K562 (cell line): ENCODE measurements around the gene DOCK4. TPM values are rescaled to one million over a fixed set of nuclear protein-coding genes. Genes with fewer than 3 reads are reported as not detected.
A peak's percentile ranks its signal among the peaks of the same experiment; 100 is the strongest.

Experiments used
- ATAC-seq: fragments of 200-7000 bp; cut with Tn5 transposase; 3 replicates; pipeline ENCODE4 v1.9.1; 2020; ENCODE audit warnings: moderate library complexity
- BruUV-seq: library from RNA; stranded (reverse); fragments of 400-500 nt; replicated peaks from 2 replicates; lab custom pipeline; 2021; lab: Mats Ljungman, UMichigan
- CTCF ChIA-PET: fragments of 300-600 bp; formaldehyde crosslinking; extraction: SDS; loops from one replicate; lab custom pipeline; 2021; ENCODE audit warnings: low intra/inter-chr PET ratio; lab: Yijun Ruan, JAX
- POLR2A ChIA-PET: fragments of 300-600, 350-650 bp; sonication (Branson Sonifier 250); formaldehyde crosslinking; extraction: SDS; loops from one replicate; lab custom pipeline; 2021; ENCODE audit warnings: antibody characterized with exemption, inconsistent platforms; lab: Yijun Ruan, JAX
- DNase-seq, 4 experiments: peaks; one replicate each; pipeline versions ENCODE4 v3.0.0 to v3.0.0-alpha.2; 2011 to 2018; ENCODE audit warnings: low spot score in 3 of 4, mixed read lengths in 3 of 4; ENCODE audit errors: extremely low read depth in 1 of 4
- FAIRE-seq: peaks from 2 replicates; lab custom pipeline; 2011; peaks lifted over from hg19 to GRCh38; lab: Jason Lieb, UNC
- H2AFZ ChIP-seq: 2 replicates; pipeline ENCODE4 v1.6.0; 2011; ENCODE audit warnings: low read depth, low read length, control low read depth, inconsistent platforms
- H3K27ac ChIP-seq: fragments of 200-600 bp; 3 replicates; pipeline ENCODE4 v1.8.0; 2011; ENCODE audit warnings: low read depth, mild to moderate bottlenecking, control low read depth, inconsistent platforms, low read length, moderate library complexity, mixed read lengths; ENCODE audit errors: extremely low read depth
- H3K27me3 ChIP-seq, 2 experiments: fragments of 300-600 bp in 1 of 2; 2 replicates in 1 of 2; 3 replicates in 1 of 2; pipeline versions ENCODE4 v1.6.0 to v1.8.0; 2011; ENCODE audit warnings: inconsistent platforms in 2 of 2, low read length in 2 of 2, mild to moderate bottlenecking in 1 of 2, mixed read lengths in 1 of 2, moderate library complexity in 1 of 2; ENCODE audit not compliant: control insufficient read depth in 2 of 2, insufficient read depth in 2 of 2
- H3K36me3 ChIP-seq: fragments of 300-600 bp; 3 replicates; pipeline ENCODE4 v1.8.0; 2011; ENCODE audit warnings: mild to moderate bottlenecking, low read length, inconsistent platforms; ENCODE audit not compliant: control insufficient read depth, insufficient read depth
- H3K4me1 ChIP-seq, 2 experiments: fragments of 200-600 bp in 1 of 2; replicated peaks in 1 of 2; 2 replicates in 1 of 2; 3 replicates in 1 of 2; pipeline versions ENCODE4 v1.5.1 to v1.8.0; 2011; ENCODE audit warnings: inconsistent platforms in 2 of 2, low read length in 2 of 2, mild to moderate bottlenecking in 1 of 2, mixed read lengths in 1 of 2, moderate library complexity in 1 of 2; ENCODE audit not compliant: control insufficient read depth in 2 of 2, insufficient read depth in 2 of 2
- H3K4me2 ChIP-seq: 2 replicates; pipeline ENCODE4 v1.6.1; 2011; ENCODE audit warnings: low read length, control low read depth, inconsistent platforms, mixed read lengths; ENCODE audit not compliant: insufficient read depth
- H3K4me3 ChIP-seq: fragments of 200-600 bp; sonication (generic), shearing (Covaris generic); 2 replicates; pipeline ENCODE4 v1.5.1; 2016; ENCODE audit warnings: control low read depth, inconsistent platforms
- H3K79me2 ChIP-seq: fragments of 200-600 bp; 3 replicates; pipeline ENCODE4 v1.8.0; 2011; ENCODE audit warnings: low read length, inconsistent platforms; ENCODE audit not compliant: control insufficient read depth, insufficient read depth
- H3K9ac ChIP-seq, 2 experiments: 2 replicates each; pipeline versions ENCODE4 v1.6.0 to v1.6.1; 2011; ENCODE audit warnings: low read depth in 2 of 2, low read length in 2 of 2, control low read depth in 1 of 2, inconsistent platforms in 1 of 2, mild to moderate bottlenecking in 1 of 2, mixed read lengths in 1 of 2; ENCODE audit not compliant: insufficient read depth in 1 of 2
- H3K9me1 ChIP-seq: one replicate; pipeline ENCODE4 v1.6.0; 2011; ENCODE audit warnings: inconsistent platforms, mild to moderate bottlenecking, low read length, moderate library complexity; ENCODE audit not compliant: control insufficient read depth, insufficient read depth
- H3K9me3 ChIP-seq: replicated peaks from 2 replicates; pipeline ENCODE4 v1.5.1; 2011; ENCODE audit warnings: low read depth, low read length, inconsistent platforms; ENCODE audit not compliant: control insufficient read depth, insufficient read depth
- H4K20me1 ChIP-seq: replicated peaks from 2 replicates; pipeline ENCODE4 v1.6.1; 2011; ENCODE audit warnings: low read length, inconsistent platforms, mixed read lengths; ENCODE audit not compliant: control insufficient read depth, insufficient read depth
- HMG20B ChIP-seq: fragments of 250-450 bp; sonication (Bioruptor Pico); IDR thresholded peaks from 2 replicates; pipeline ENCODE4 v1.5.0; 2021; ENCODE audit warnings: mild to moderate bottlenecking
- JUND ChIP-seq, 2 experiments: IDR thresholded peaks; 2 replicates in 1 of 2; 3 replicates in 1 of 2; pipeline ENCODE4 v1.6.1; 2011; ENCODE audit warnings: borderline replicate concordance in 2 of 2, low read depth in 2 of 2, low read length in 2 of 2, improper control_type of control experiment in 1 of 2, missing biosample characterization in 1 of 2, missing genetic modification characterization in 1 of 2, missing genetic modification reagents in 1 of 2
- NBN ChIP-seq: fragments of 450-650 bp; IDR thresholded peaks from 2 replicates; pipeline ENCODE4 v1.6.1; 2016; ENCODE audit warnings: low read depth, mild to moderate bottlenecking
- NCOA4 ChIP-seq: fragments of 450-650 bp; IDR thresholded peaks from 2 replicates; pipeline ENCODE4 v1.6.1; 2018; ENCODE audit warnings: mild to moderate bottlenecking; ENCODE audit not compliant: partially characterized antibody
- SIN3A ChIP-seq, 2 experiments: fragments of 150-350 bp in 1 of 2; IDR thresholded peaks; 2 replicates each; pipeline ENCODE4 v1.6.1; 2011 to 2016; ENCODE audit warnings: borderline replicate concordance in 2 of 2, low read depth in 2 of 2, low read length in 2 of 2, mild to moderate bottlenecking in 2 of 2, moderate library complexity in 2 of 2; ENCODE audit not compliant: control insufficient read depth in 1 of 2
- SREBF1 ChIP-seq: fragments of 150-350 bp; IDR thresholded peaks from 2 replicates; pipeline ENCODE4 v1.6.1; 2014; ENCODE audit warnings: antibody characterized with exemption, low read depth, low read length, borderline replicate concordance
- ZKSCAN3 ChIP-seq: fragments of 250-450 bp; sonication (Bioruptor Pico); IDR thresholded peaks from 2 replicates; pipeline ENCODE4 v1.4.0; 2020
- in situ Hi-C: fragments of 300-500 bp; cut with MboI; formaldehyde crosslinking; loops from 4 replicates; pipeline ENCODE4 v1.15.0; 2018; ENCODE audit warnings: inconsistent platforms, mixed read lengths
- intact Hi-C: fragments of 100-400 bp; cut with micrococcal nuclease; formaldehyde crosslinking; loops from 2 replicates; pipeline ENCODE4 v1.14.2; 2022
- polyA plus RNA-seq, 8 experiments: library from polyadenylated mRNA; depleted of rRNA in 4 of 8; stranded (reverse) in 5 of 8; unstranded in 3 of 8; fragments of >200 nt; fragmentation: Nextera tagmentation in 2 of 8; fragmentation: Illumina TruSeq in 1 of 8; extraction: Ambion mirVana in 2 of 8; extraction: Trizol in 1 of 8; gene quantifications; 2 replicates each; pipeline versions ENCODE4 v1.2.1 to v1.2.3, GENCODE V29; 2011 to 2014; ENCODE audit warnings: inconsistent platforms in 1 of 8, missing spikeins in 1 of 8
- total RNA-seq, 7 experiments: library from RNA; depleted of rRNA in 6 of 7; stranded (reverse); fragments of >200 nt in 6 of 7; fragmentation: Illumina TruSeq in 2 of 7; extraction: Trizol in 2 of 7; gene quantifications; 2 replicates each; pipeline versions ENCODE4 v1.2.1 to v1.2.3, GENCODE V29; 2011 to 2021; ENCODE audit warnings: low replicate concordance in 1 of 7

DOCK4 gene
- total and polyA plus RNA-seq, 9 of the 15 experiments (the other 6 are each of a cell fraction or from before 2014, with no cell fraction given) = 0.42 to 5.7 (median 2.3) TPM

DNA sequence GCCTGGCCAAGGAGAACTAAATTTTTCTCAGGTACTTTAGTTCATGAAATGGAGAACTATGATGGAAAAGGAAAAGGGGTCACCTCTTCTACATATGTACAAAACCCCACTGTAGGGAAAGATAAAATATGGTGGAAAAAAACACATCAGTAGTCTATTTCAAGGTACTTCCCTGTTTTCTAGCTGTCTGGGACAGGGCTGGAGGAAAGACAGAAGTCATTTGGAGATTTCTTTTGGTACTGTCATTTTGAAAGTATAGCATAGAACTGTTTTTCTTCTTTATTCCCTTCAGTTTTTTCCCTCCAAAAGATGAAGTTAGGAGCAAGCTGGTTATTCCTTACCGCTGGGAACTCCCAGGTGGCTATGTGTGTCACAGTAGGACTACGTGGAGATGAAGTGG, 196.1 kb downstream of the DOCK4 start (continued):
- no peak for TF ChIP-seq JUND (IDR thresholded peaks at IDR 0.05; ENCODE audit: borderline replicate concordance, low read depth, low read length)
- no peak for TF ChIP-seq JUND (tag; IDR thresholded peaks at IDR 0.05; ENCODE audit: borderline replicate concordance, low read depth, low read length)
- TF ChIP-seq NBN = no peak
- TF ChIP-seq, all 486 proteins: peak for 0

DNA sequence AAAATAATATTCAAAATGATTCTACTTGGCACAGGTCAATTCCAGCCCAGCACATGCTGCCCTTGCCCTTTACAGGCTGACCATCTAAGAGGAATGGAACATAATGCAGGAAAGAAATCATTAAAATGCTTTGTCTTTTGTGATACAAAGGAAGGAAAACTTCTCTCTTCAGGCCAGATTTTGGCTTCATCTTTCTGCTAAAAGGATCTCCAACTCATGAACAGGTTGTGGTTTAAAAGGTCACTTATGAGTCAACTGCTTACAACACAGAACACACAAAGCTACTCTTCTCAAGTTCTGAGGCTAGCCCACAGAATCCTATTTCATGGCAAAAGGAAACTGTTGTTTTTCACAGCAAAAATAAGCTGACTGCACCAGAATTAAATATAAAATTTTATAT, 197.1 kb downstream of the DOCK4 start:
- Histone ChIP-seq H3K4me3 (no peak overlapping the region), H3K4me2 (no peak overlapping the region), H2AFZ (no peak overlapping the region), H3K4me1 (no peaks in the 10 kb centered on the region), H3K79me2 (no peaks in the 10 kb centered on the region), H3K9me1 (no peaks in the 10 kb centered on the region), H3K9me3 (no peaks in the 10 kb centered on the region), H3K27me3 (no peaks in the 10 kb centered on the region; a peak in 1 of 5 replicates), H4K20me1 (no peaks in the 10 kb centered on the region), H3K36me3 (no peaks in the 10 kb centered on the region), H3K27ac (no peak overlapping the region), H3K9ac (no peak overlapping the region)
- FAIRE-seq (no peak), ATAC-seq (no peak), DNase-seq (no peak)
- in situ Hi-C loops (no loop called here), intact Hi-C loops (no loop called here)
- POLR2A ChIA-PET = no interaction called here
- no TSS peak for BruUV-seq
- TF ChIP-seq NCOA4 (no peak), ZKSCAN3 (0 out of 2 replicates have a peak, but pooled peaks have one; percentile 49), SIN3A (IDR thresholded peaks at IDR 0.05; ENCODE audit: borderline replicate concordance in 2 of 2, control insufficient read depth in 1 of 2, low read depth in 2 of 2, low read length in 2 of 2) (no peak), HMG20B (no peak), SREBF1 (no peak)
- CTCF ChIA-PET = no interaction called here
